Measurements from ENCODE around the gene ABCD3.

Gene ABCD3

DNA sequence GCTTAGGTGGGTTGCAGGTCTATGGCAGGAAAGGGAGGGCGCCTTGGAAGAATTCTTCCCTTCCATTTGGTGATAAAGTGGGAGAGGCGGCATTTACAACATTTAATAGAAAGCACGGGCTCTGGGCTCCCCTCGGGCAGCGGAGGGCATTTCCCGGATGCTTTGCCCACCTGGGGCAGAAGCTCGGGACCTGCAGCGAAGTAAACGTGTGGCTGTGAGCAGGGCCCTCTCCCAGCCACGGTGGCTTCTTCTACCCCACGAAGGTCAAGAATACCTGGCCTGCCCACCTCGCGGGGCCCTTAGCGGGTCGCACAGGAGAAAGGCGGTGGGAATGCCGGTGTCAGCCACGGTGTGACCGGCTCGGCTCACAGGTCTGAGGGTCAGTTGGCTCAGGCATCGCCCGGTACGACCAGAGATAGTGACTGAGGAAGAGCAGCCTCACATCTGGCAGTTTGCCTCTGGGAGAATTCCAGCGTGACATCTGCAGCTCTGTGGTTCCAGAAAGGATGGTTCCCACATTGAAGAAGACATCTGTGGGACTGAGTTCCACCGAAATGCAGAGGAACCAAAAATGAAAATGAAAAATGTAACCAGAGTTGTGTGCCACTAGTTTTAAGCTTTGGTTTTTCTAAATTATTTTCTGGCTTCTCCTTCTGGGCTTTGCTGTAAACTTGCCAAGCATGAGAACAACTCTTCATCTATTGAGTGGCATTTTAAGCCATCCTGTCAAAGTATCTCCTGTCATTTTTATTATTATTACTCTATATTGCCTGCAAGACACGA lies 124.1 kb downstream of the ABCD3 start (continued):
- TF ChIP-seq, protein P1, sequence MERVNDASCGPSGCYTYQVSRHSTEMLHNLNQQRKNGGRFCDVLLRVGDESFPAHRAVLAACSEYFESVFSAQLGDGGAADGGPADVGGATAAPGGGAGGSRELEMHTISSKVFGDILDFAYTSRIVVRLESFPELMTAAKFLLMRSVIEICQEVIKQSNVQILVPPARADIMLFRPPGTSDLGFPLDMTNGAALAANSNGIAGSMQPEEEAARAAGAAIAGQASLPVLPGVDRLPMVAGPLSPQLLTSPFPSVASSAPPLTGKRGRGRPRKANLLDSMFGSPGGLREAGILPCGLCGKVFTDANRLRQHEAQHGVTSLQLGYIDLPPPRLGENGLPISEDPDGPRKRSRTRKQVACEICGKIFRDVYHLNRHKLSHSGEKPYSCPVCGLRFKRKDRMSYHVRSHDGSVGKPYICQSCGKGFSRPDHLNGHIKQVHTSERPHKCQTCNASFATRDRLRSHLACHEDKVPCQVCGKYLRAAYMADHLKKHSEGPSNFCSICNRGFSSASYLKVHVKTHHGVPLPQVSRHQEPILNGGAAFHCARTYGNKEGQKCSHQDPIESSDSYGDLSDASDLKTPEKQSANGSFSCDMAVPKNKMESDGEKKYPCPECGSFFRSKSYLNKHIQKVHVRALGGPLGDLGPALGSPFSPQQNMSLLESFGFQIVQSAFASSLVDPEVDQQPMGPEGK (tag by site-specific recombination; IDR thresholded peaks at IDR 0.05): no peak; the same call in 1 of the 2 replicates
- TF ChIP-seq, protein P2, sequence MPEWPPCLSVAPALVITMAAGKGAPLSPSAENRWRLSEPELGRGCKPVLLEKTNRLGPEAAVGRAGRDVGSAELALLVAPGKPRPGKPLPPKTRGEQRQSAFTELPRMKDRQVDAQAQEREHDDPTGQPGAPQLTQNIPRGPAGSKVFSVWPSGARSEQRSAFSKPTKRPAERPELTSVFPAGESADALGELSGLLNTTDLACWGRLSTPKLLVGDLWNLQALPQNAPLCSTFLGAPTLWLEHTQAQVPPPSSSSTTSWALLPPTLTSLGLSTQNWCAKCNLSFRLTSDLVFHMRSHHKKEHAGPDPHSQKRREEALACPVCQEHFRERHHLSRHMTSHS (tag by site-specific recombination; IDR thresholded peaks at IDR 0.05): no peak
- TF ChIP-seq, protein P3, sequence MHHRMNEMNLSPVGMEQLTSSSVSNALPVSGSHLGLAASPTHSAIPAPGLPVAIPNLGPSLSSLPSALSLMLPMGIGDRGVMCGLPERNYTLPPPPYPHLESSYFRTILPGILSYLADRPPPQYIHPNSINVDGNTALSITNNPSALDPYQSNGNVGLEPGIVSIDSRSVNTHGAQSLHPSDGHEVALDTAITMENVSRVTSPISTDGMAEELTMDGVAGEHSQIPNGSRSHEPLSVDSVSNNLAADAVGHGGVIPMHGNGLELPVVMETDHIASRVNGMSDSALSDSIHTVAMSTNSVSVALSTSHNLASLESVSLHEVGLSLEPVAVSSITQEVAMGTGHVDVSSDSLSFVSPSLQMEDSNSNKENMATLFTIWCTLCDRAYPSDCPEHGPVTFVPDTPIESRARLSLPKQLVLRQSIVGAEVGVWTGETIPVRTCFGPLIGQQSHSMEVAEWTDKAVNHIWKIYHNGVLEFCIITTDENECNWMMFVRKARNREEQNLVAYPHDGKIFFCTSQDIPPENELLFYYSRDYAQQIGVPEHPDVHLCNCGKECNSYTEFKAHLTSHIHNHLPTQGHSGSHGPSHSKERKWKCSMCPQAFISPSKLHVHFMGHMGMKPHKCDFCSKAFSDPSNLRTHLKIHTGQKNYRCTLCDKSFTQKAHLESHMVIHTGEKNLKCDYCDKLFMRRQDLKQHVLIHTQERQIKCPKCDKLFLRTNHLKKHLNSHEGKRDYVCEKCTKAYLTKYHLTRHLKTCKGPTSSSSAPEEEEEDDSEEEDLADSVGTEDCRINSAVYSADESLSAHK (tag by site-specific recombination; IDR thresholded peaks at IDR 0.05): no peak
- TF ChIP-seq KLF8 (tag by site-specific recombination; IDR thresholded peaks at IDR 0.05): no peak
- TF ChIP-seq, protein P4, sequence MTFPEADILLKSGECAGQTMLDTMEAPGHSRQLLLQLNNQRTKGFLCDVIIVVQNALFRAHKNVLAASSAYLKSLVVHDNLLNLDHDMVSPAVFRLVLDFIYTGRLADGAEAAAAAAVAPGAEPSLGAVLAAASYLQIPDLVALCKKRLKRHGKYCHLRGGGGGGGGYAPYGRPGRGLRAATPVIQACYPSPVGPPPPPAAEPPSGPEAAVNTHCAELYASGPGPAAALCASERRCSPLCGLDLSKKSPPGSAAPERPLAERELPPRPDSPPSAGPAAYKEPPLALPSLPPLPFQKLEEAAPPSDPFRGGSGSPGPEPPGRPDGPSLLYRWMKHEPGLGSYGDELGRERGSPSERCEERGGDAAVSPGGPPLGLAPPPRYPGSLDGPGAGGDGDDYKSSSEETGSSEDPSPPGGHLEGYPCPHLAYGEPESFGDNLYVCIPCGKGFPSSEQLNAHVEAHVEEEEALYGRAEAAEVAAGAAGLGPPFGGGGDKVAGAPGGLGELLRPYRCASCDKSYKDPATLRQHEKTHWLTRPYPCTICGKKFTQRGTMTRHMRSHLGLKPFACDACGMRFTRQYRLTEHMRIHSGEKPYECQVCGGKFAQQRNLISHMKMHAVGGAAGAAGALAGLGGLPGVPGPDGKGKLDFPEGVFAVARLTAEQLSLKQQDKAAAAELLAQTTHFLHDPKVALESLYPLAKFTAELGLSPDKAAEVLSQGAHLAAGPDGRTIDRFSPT (tag by site-specific recombination; IDR thresholded peaks at IDR 0.05): peak; percentile 70; the same call in 1 of the 2 replicates
- no peak for TF ChIP-seq ZNF670 (tag by site-specific recombination; IDR thresholded peaks at IDR 0.05; ENCODE audit: low read depth)
- no peak for TF ChIP-seq KLF10 (tag by site-specific recombination; IDR thresholded peaks at IDR 0.05)
- no peak for TF ChIP-seq ZFP37 (tag by site-specific recombination; IDR thresholded peaks at IDR 0.05)
- TF ChIP-seq TCF7L2 (IDR thresholded peaks at IDR 0.05; ENCODE audit: borderline replicate concordance, low read depth, low read length): no peak
- no peak for TF ChIP-seq MEIS1 (CRISPR knock-in tag; IDR thresholded peaks at IDR 0.05; ENCODE audit: borderline replicate concordance)
- no peak for TF ChIP-seq GLI4 (tag by site-specific recombination; IDR thresholded peaks at IDR 0.05)
- no peak for TF ChIP-seq ZNF433 (tag by site-specific recombination; IDR thresholded peaks at IDR 0.05; ENCODE audit: low read depth)
- no peak for TF ChIP-seq ZNF114 (tag by site-specific recombination; IDR thresholded peaks at IDR 0.05)
- TF ChIP-seq ZNF37A (tag by site-specific recombination; IDR thresholded peaks at IDR 0.05): no peak
- no peak for TF ChIP-seq ZNF544 (tag by site-specific recombination; IDR thresholded peaks at IDR 0.05)
- no peak for TF ChIP-seq ZNF138 (tag by site-specific recombination; IDR thresholded peaks at IDR 0.05; ENCODE audit: borderline replicate concordance)
- TF ChIP-seq, protein P5, sequence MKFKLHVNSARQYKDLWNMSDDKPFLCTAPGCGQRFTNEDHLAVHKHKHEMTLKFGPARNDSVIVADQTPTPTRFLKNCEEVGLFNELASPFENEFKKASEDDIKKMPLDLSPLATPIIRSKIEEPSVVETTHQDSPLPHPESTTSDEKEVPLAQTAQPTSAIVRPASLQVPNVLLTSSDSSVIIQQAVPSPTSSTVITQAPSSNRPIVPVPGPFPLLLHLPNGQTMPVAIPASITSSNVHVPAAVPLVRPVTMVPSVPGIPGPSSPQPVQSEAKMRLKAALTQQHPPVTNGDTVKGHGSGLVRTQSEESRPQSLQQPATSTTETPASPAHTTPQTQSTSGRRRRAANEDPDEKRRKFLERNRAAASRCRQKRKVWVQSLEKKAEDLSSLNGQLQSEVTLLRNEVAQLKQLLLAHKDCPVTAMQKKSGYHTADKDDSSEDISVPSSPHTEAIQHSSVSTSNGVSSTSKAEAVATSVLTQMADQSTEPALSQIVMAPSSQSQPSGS (tag by site-specific recombination; IDR thresholded peaks at IDR 0.05; ENCODE audit: low read depth): no peak
- TF ChIP-seq ZNF354C (tag by site-specific recombination; IDR thresholded peaks at IDR 0.05; ENCODE audit: borderline replicate concordance, low read depth): no peak
- peak; percentile 8; the same call in 1 of the 2 replicates for TF ChIP-seq ZNF561 (tag by site-specific recombination; IDR thresholded peaks at IDR 0.05; ENCODE audit: borderline replicate concordance)
- TF ChIP-seq ZNF19 (tag by site-specific recombination; IDR thresholded peaks at IDR 0.05; ENCODE audit: low read depth): no peak
- 0 out of 2 replicates have a peak, but pooled peaks have one; percentile 7 for TF ChIP-seq ZNF24 (tag by site-specific recombination; IDR thresholded peaks at IDR 0.05)
- no peak for TF ChIP-seq ZNF514 (tag by site-specific recombination; IDR thresholded peaks at IDR 0.05)
- TF ChIP-seq, protein P6, sequence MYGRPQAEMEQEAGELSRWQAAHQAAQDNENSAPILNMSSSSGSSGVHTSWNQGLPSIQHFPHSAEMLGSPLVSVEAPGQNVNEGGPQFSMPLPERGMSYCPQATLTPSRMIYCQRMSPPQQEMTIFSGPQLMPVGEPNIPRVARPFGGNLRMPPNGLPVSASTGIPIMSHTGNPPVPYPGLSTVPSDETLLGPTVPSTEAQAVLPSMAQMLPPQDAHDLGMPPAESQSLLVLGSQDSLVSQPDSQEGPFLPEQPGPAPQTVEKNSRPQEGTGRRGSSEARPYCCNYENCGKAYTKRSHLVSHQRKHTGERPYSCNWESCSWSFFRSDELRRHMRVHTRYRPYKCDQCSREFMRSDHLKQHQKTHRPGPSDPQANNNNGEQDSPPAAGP (tag by site-specific recombination; IDR thresholded peaks at IDR 0.05): no peak
- no peak for TF ChIP-seq ZNF560 (tag by site-specific recombination; IDR thresholded peaks at IDR 0.05; ENCODE audit: borderline replicate concordance)
- TF ChIP-seq, protein P7, sequence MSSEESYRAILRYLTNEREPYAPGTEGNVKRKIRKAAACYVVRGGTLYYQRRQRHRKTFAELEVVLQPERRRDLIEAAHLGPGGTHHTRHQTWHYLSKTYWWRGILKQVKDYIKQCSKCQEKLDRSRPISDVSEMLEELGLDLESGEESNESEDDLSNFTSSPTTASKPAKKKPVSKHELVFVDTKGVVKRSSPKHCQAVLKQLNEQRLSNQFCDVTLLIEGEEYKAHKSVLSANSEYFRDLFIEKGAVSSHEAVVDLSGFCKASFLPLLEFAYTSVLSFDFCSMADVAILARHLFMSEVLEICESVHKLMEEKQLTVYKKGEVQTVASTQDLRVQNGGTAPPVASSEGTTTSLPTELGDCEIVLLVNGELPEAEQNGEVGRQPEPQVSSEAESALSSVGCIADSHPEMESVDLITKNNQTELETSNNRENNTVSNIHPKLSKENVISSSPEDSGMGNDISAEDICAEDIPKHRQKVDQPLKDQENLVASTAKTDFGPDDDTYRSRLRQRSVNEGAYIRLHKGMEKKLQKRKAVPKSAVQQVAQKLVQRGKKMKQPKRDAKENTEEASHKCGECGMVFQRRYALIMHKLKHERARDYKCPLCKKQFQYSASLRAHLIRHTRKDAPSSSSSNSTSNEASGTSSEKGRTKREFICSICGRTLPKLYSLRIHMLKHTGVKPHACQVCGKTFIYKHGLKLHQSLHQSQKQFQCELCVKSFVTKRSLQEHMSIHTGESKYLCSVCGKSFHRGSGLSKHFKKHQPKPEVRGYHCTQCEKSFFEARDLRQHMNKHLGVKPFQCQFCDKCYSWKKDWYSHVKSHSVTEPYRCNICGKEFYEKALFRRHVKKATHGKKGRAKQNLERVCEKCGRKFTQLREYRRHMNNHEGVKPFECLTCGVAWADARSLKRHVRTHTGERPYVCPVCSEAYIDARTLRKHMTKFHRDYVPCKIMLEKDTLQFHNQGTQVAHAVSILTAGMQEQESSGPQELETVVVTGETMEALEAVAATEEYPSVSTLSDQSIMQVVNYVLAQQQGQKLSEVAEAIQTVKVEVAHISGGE (tag by site-specific recombination; conservative IDR thresholded peaks at IDR 0.05; ENCODE audit: low read depth): peak; percentile 24; the same call in 1 of the 2 replicates
